Osteoblast (primary cell): ENCODE measurements around the gene LHX2. TPM values are rescaled to one million over a fixed set of nuclear protein-coding genes. Genes with fewer than 3 reads are reported as not detected.

Experiments used
- DNase-seq: peaks from one replicate; pipeline ENCODE4 v3.0.0; 2011; ENCODE audit warnings: low spot score, mixed read lengths; ENCODE audit not compliant: insufficient read length; ENCODE audit errors: missing footprints
- H2AFZ ChIP-seq: 2 replicates; pipeline ENCODE4 v1.6.0; 2011; ENCODE audit warnings: mild to moderate bottlenecking, low read length
- H3K27ac ChIP-seq: 2 replicates; pipeline ENCODE4 v1.5.1; 2011; ENCODE audit warnings: mild to moderate bottlenecking, low read depth, low read length, moderate library complexity
- H3K27me3 ChIP-seq: 2 replicates; pipeline ENCODE4 v1.6.0; 2012; ENCODE audit warnings: mild to moderate bottlenecking, control low read depth, inconsistent platforms, low read length, moderate library complexity; ENCODE audit not compliant: insufficient read depth
- H3K36me3 ChIP-seq: 2 replicates; pipeline ENCODE4 v1.5.1; 2011; ENCODE audit warnings: mild to moderate bottlenecking, low read length, control low read depth, moderate library complexity; ENCODE audit not compliant: insufficient read depth
- H3K4me1 ChIP-seq: 2 replicates; pipeline ENCODE4 v1.5.1; 2011; ENCODE audit warnings: mild to moderate bottlenecking, low read length, control low read depth, moderate library complexity; ENCODE audit not compliant: insufficient read depth
- H3K4me2 ChIP-seq: 2 replicates; pipeline ENCODE4 v1.6.0; 2011; ENCODE audit warnings: mild to moderate bottlenecking, low read length; ENCODE audit not compliant: insufficient read depth
- H3K4me3 ChIP-seq: fragments of 200-600 bp; sonication (generic); 3 replicates; pipeline ENCODE4 v1.5.1; 2012; ENCODE audit warnings: mild to moderate bottlenecking, low read length, inconsistent platforms; ENCODE audit not compliant: insufficient read depth
- H3K79me2 ChIP-seq: 2 replicates; pipeline ENCODE4 v1.6.0; 2012; ENCODE audit warnings: mild to moderate bottlenecking, low read length, control low read depth, inconsistent platforms; ENCODE audit not compliant: insufficient read depth
- H3K9me3 ChIP-seq: 2 replicates; pipeline ENCODE4 v1.5.1; 2011; ENCODE audit warnings: low read depth, low read length, control low read depth
- H4K20me1 ChIP-seq: 2 replicates; pipeline ENCODE4 v1.6.0; 2012; ENCODE audit warnings: mild to moderate bottlenecking, low read length, control low read depth; ENCODE audit not compliant: insufficient read depth
- total RNA-seq: library from RNA; depleted of rRNA; stranded (reverse); fragments of >200 nt; gene quantifications from 2 replicates; pipeline ENCODE4 v1.2.3, GENCODE V29; 2012
- TF ChIP-seq, protein P1 (sequence below): IDR thresholded peaks from 2 replicates; pipeline ENCODE4 v1.5.1; 2011; ENCODE audit warnings: mild to moderate bottlenecking, low read depth, low read length, moderate library complexity; ENCODE audit errors: extremely low read depth

Gene LHX2
- total RNA-seq, 1 donor: not detected

- no peak overlapping the region for H3K4me3 ChIP-seq
- H3K4me1 ChIP-seq: no peaks in the 10 kb centered on the region
- peaks cover 74% of the 10 kb centered on the region for H3K27me3 ChIP-seq
- no peaks in the 10 kb centered on the region for H3K9me3 ChIP-seq
- TF ChIP-seq, protein P1, sequence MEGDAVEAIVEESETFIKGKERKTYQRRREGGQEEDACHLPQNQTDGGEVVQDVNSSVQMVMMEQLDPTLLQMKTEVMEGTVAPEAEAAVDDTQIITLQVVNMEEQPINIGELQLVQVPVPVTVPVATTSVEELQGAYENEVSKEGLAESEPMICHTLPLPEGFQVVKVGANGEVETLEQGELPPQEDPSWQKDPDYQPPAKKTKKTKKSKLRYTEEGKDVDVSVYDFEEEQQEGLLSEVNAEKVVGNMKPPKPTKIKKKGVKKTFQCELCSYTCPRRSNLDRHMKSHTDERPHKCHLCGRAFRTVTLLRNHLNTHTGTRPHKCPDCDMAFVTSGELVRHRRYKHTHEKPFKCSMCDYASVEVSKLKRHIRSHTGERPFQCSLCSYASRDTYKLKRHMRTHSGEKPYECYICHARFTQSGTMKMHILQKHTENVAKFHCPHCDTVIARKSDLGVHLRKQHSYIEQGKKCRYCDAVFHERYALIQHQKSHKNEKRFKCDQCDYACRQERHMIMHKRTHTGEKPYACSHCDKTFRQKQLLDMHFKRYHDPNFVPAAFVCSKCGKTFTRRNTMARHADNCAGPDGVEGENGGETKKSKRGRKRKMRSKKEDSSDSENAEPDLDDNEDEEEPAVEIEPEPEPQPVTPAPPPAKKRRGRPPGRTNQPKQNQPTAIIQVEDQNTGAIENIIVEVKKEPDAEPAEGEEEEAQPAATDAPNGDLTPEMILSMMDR: no peak
- no peak overlapping the region for H3K4me2 ChIP-seq
- H2AFZ ChIP-seq: no peak overlapping the region
- no peaks in the 10 kb centered on the region for H3K36me3 ChIP-seq
- H3K27ac ChIP-seq: no peak overlapping the region
- H3K79me2 ChIP-seq: no peaks in the 10 kb centered on the region
- no peaks in the 10 kb centered on the region for H4K20me1 ChIP-seq
- no peak for DNase-seq
These were observed 14.7 kb upstream of the LHX2 start for GRCh38 chr9:123996731-123997421.

- no peaks in the 10 kb centered on the region for H3K9me3 ChIP-seq
- no peaks in the 10 kb centered on the region for H4K20me1 ChIP-seq
- peaks cover 83% of the 10 kb centered on the region for H3K27me3 ChIP-seq
- H3K4me2 ChIP-seq: no peak overlapping the region
- TF ChIP-seq, protein P1: no peak
- no peaks in the 10 kb centered on the region for H3K79me2 ChIP-seq
- H2AFZ ChIP-seq: no peak overlapping the region
- no peak for DNase-seq
- no peaks in the 10 kb centered on the region for H3K4me1 ChIP-seq
- H3K4me3 ChIP-seq: no peak overlapping the region
- no peaks in the 10 kb centered on the region for H3K36me3 ChIP-seq
- H3K27ac ChIP-seq: no peak overlapping the region
These were observed 13.8 kb upstream of the LHX2 start for GRCh38 chr9:123997665-123998277.

DNA sequence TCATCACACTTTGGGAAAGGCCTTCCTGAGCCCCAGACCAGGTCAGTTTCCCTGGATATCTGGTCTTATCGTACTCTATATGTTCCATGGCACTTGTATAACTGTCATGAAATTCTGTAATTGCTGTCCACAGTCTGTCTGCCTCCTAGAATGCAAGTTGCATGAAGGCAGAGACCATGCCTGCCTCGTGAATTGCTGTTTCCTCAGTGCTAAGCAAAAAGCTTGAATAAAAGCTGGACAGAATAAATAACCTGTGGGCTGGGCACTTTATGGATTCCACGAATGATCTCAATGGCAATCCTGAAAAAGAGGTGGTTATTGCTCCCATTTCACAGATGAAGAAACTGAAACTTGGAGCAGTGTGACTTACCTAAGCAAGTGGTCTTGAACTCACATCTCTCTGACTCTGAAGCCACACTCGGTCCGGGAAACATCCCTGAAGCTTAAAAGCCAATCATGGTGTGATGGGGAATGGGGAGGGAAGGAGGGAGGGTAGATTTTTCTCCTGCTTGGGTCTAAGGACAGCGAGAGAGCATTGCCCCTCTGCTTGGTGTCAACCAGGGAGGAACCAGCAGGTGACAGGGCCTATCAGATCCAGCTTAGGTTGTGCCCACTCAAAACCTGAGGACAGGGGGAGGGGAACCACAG, 13.2 kb upstream of the LHX2 start:
- no peaks in the 10 kb centered on the region for H3K79me2 ChIP-seq
- H3K27ac ChIP-seq: no peak overlapping the region
- no peak for DNase-seq
- H3K27me3 ChIP-seq: peaks cover 89% of the 10 kb centered on the region
- H2AFZ ChIP-seq: no peak overlapping the region
- H4K20me1 ChIP-seq: no peaks in the 10 kb centered on the region
- no peaks in the 10 kb centered on the region for H3K9me3 ChIP-seq
- no peak overlapping the region for H3K4me3 ChIP-seq
- H3K4me1 ChIP-seq: no peaks in the 10 kb centered on the region
- no peaks in the 10 kb centered on the region for H3K36me3 ChIP-seq
- TF ChIP-seq, protein P1: no peak
- H3K4me2 ChIP-seq: no peak overlapping the region
